Esophagus squamous epithelium (tissue), 4 donors: ENCODE measurements around the gene KRTAP12-1.

ENCODE experiments used
- CTCF ChIP-seq, 6 experiments: fragments of 450-650 bp in 4 of 6; fragments of 200-600 bp in 2 of 6; sonication (generic) in 2 of 6; IDR thresholded peaks; one replicate each; pipeline ENCODE4 v1.5.1; 2016 to 2019; ENCODE audit warnings: antibody characterized with exemption in 6 of 6, mild to moderate bottlenecking in 4 of 6, moderate library complexity in 4 of 6
- POLR2A ChIP-seq, 4 donors: fragments of 450-650 bp; IDR thresholded peaks; one replicate each; pipeline ENCODE4 v1.6.1; 2017; ENCODE audit warnings: antibody characterized with exemption in 4 of 4, mild to moderate bottlenecking in 4 of 4, moderate library complexity in 3 of 4

DNA sequence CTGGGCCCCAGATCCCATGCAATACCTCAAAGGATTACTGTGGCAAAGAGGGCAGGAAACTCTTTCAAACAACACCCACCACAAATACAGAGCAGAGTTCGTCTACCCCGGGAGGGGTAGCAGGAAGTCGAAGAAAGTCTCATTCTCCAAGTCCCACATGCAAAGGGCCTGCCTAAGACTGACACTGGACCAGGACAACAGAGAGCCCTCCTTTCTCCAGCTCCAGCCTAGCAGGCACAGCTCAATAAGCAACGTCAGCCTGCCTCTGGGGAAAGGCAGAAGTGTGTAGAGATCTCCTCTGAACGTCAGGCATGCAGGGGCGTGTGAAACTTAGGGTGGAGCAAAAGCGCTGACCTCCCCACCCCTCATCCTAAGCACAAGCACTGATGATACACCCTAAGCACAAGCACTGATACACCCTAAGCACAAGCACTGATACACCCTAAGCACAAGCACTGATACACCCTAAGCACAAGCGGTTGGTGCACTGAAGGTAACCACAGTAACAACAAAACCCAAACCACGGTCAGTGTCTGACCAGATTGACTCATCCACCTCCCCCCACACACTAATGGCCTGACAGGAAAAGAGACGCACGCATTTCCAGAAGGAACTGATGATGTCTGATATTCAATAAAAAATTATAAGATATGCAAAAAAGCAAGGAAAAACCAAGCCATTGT, 22.9 kb downstream of the KRTAP12-1 start:
- TF ChIP-seq CTCF (IDR thresholded peaks at IDR 0.05) (no peak), POLR2A (IDR thresholded peaks at IDR 0.05) (no peak)
